ENCODE measurements around the gene RNFT2.

RNFT2 gene

GRCh38 chr12:116880213-116880816 is 142.2 kb downstream of the RNFT2 start:
- no peak for DNase-seq

DNA sequence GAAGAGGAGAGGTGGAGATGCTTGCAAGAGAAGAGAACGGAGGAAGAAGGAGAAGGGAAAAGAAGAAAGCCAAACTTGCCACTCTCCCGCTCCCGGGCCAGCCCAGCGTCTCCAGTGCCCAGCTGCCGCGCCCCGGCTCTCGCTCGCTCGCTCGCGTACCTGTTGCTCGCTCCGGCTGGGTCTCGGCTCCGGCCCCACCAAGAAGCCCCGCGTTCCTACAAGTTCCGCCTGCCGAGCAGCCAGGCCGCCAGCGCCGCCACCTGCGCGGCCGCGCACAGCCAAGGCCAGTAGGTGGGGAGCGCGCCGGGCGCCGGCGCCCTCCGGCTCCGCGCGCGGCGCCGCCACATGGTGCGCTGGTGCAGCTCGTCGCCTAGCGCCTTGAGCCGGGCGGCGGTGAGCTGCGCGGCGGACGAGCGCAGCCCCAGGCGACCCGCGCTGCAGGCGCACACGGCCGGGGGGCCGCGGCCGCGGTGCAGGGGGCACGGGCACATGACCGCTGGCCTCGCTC is 142.8 kb downstream of the RNFT2 start:
- DNase-seq: peak; percentile 27

DNA sequence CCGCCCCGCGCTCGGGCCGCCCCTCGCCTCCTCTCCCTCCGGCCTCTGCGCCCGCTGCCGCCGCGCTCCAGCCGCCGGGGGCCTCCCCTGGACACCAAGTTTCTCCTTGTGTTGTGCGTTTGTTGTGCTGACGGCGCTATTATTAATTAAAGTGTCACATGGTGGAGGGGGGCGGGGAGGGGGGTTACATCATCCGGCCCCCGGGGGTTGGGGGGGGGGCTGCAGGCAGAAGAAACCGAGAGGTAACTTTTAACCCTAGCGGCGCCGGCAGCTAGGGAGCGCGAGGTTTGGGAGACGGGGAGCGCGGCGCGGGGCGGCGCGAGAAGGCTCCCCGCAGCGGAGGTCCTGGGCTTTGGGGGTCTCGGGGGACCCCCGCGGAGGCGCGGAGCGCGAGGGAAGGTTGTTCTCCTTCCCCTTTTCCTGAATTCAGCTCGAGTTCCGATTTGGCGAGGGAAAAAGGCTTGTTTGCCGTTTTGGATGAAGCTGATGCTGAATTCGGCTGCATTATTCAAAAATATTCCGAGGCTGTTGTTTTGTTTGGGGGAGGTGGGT is 143.3 kb downstream of the RNFT2 start, which contains the start of gene HRK:
HRK (minus strand) TSS at position 117 of the 552 bp plus-strand sequence. CDS start 134 bp downstream, outside the sequence.
- no peak for DNase-seq

- DNase-seq: no peak
These were observed 143.9 kb downstream of the RNFT2 start for GRCh38 chr12:116881877-116882507.

GRCh38 chr12:116882742-116883141 is 144.6 kb downstream of the RNFT2 start:
- DNase-seq: peak; percentile 24

- no peak for DNase-seq
These were observed 146.8 kb downstream of the RNFT2 start for GRCh38 chr12:116884871-116885270.

GRCh38 chr12:116885491-116885890 is 147.4 kb downstream of the RNFT2 start:
- peak; percentile 36 for DNase-seq

- DNase-seq: no peak
These were observed 149.1 kb downstream of the RNFT2 start for GRCh38 chr12:116887244-116887643.

- DNase-seq: no peak
These were observed 149.8 kb downstream of the RNFT2 start for GRCh38 chr12:116887897-116888296.

GRCh38 chr12:116890330-116890729 is 152.2 kb downstream of the RNFT2 start:
- DNase-seq: no peak

DNA sequence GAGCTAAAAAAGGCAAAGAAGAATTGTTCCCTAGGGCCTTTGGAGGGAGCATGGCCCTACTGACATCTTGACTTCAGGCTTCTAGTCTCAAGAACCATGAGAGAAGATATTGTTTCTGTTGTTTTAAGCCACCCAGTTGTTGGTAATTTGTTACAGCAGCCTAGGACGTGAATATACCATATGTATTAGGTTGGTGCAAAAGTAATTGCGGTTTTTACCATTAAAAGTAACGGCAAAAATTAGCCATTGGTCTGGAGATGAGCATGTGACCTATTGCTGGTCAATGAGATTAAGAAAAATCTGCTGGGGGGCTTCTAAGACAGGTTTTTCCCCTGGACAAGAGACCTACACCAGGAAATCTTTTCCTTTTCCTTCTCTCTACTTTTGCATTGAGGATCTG is 152.9 kb downstream of the RNFT2 start:
- DNase-seq: no peak

DNA sequence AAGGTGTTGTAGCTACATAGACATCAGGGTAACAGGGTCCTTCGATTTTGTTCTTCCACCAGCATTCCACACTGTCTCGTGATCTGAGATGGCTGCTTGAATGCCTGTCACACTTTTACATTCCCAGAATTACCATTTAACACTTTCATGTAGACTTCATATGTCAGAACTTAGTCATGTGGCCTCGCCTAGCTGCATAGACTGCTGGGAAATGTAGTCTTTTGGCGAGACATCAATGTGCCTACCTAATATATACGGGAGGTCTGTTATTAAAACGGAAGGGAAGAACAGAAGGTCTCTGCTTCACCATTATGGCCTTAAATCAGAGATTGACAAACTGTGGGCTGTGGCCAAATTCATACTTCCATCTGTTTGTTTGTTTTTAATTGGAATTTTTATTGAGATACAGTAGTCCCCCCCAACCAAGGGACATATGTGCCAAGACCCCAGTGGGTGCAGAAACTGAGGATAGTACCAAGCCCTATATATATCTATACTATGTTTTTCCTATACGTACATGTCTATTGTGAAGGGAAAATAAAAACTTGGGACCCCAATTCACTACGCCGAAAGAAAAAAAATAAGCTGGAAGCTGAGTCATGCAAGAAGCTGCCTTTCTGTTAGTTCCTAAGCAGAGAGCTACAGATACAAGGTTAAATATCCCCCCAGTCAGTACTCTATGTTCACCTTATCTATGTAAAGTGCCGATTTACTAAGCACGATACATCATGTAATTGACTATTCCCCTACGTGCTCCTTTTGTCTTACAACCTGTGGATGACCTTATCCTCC is 154.4 kb downstream of the RNFT2 start:
- no peak for DNase-seq

DNA sequence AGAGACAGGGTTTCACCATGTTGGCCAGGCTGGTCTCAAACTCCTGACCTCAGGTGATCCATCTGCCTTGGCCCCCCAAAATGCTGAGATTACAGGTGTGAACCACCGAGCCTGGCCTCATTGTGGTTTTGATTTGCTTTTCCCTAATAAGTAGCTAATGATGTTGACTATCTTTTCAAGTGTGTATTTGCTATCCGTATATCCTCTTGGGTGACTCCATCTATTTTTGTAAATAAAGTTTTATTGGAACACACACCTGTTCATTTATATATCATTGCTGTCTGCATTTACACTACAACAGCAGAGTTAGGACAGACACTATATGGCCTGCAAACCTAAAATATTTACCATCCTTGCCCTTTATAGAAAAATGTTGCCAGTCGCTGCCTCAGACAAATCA is 156.8 kb downstream of the RNFT2 start:
- DNase-seq: no peak

DNA sequence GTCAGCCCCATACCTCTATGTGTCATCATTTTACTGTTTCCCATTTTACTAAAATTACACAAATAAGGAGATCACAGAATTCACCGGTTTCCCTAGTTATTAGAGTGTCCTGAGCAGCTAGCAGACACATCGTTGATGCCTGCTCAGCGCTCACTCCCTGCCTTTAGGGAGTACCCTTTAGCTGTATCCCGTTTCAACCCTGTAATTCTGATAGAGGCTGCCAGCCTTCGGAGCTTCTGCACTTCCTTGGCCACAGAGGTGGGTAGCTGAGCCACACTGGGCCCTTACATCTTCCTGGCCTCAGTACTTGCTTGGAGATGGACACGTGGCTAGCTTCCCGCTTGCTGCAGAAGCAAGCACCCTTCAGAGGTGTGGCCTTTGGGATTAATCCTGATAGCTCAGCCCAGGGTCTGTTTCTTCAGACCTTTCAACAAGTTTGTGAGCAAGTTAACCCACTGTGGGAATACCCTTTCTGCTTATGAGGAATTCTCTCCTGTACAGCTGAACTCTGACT is 158.4 kb downstream of the RNFT2 start:
- no peak for DNase-seq

DNA sequence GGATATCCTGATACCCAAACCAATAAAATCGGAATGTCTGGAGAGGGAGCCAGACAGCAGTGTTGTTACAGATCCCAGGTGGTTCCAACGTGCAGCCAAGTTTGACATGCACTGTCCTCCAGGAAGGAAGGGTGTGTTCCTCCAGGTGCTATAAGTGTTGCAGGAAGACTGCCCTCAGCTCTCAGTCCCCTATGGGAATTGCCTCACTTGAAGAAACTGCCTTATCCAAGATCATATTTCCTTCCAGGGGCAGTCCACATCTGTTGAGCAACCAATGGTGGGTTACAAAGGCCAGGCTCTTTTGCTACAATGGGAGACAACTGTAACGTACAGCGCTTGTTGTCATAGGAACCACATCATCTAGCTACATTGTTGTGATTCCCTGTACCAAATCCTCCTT is 159.4 kb downstream of the RNFT2 start:
- no peak for DNase-seq

DNA sequence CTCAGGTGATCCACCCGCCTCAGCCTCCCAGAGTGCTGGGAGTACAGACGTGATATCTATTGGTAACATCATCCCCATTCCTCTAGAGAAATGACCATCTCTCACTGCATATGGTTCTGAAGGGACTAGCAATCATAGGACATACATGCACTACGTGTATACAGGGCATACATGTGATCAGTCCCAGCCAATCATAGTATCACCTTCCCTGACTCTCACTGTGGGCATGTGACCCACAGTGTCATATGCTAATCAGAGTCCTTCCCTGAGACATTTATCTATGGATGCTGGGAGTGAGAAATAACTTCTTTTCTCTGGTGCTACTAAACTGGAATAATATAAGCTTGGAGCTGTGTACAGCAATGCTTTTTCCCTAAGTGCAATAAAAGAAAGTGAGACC is 160.6 kb downstream of the RNFT2 start:
- no peak for DNase-seq

DNA sequence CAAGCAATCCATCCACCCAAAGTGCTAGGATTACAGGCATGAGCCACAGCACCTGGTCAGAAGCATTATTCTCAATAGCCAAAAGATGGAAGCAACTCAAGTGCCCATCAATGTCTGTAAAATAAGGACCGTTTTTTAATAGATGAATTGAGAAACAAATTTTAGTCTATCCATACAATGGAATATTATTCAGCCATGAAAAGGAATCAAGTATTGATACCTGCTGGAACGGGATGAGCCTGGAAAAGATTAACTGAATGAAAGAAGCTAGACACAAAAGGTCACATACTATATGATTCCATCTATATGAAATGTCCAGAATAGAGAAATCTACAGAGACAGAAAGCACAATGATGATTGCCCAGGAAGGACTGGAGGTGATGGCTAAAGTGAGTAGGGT is 163.5 kb downstream of the RNFT2 start:
- no peak for DNase-seq
